CD14-positive monocyte (primary cell): Measurements from ENCODE around the gene SGMS1. TPM values are rescaled to one million over a fixed set of nuclear protein-coding genes. Genes with fewer than 3 reads are reported as not detected.
A peak's percentile ranks its signal among the peaks of the same experiment; 100 is the strongest.

Experiments used
- DNase-seq, 3 donors: peaks; one replicate each; pipeline ENCODE4 v3.0.0-alpha.2; 2011 to 2022
- H2AFZ ChIP-seq: 2 replicates; pipeline ENCODE4 v1.6.0; 2012; ENCODE audit warnings: mild to moderate bottlenecking, low read depth, low read length, inconsistent platforms; ENCODE audit not compliant: insufficient read depth, poor library complexity, severe bottlenecking
- H3K27ac ChIP-seq, 2 donors: 1 replicate in 1 of 2; 2 replicates in 1 of 2; pipeline ENCODE4 v1.5.1; 2012 to 2013; ENCODE audit warnings: low read length in 2 of 2, control low read depth in 1 of 2, inconsistent platforms in 1 of 2, low read depth in 1 of 2, mild to moderate bottlenecking in 1 of 2
- H3K27me3 ChIP-seq, 2 donors: one replicate each; pipeline versions ENCODE4 v1.6.0 to v1.6.1; 2011 to 2013; ENCODE audit warnings: low read length in 2 of 2; ENCODE audit not compliant: control insufficient read depth in 2 of 2, insufficient read depth in 2 of 2
- H3K36me3 ChIP-seq, 2 donors: replicated peaks in 1 of 2; 1 replicate in 1 of 2; 2 replicates in 1 of 2; pipeline versions ENCODE4 v1.5.1 to v1.6.1; 2012 to 2013; ENCODE audit warnings: low read length in 2 of 2, control low read depth in 1 of 2, inconsistent platforms in 1 of 2, mild to moderate bottlenecking in 1 of 2; ENCODE audit not compliant: insufficient read depth in 2 of 2, control insufficient read depth in 1 of 2
- H3K4me1 ChIP-seq, 2 donors: 1 replicate in 1 of 2; 2 replicates in 1 of 2; pipeline versions ENCODE4 v1.5.1 to v1.6.1; 2012 to 2013; ENCODE audit warnings: low read length in 2 of 2, control low read depth in 1 of 2, inconsistent platforms in 1 of 2, mild to moderate bottlenecking in 1 of 2, moderate library complexity in 1 of 2; ENCODE audit not compliant: insufficient read depth in 2 of 2, control insufficient read depth in 1 of 2
- H3K4me2 ChIP-seq: replicated peaks from 2 replicates; pipeline ENCODE3; 2012; ENCODE audit warnings: low read length, moderate library complexity, mild to moderate bottlenecking; ENCODE audit not compliant: poor library complexity, severe bottlenecking; ENCODE audit errors: extremely low read depth
- H3K4me3 ChIP-seq, 3 experiments: fragments of 200-600 bp in 1 of 3; sonication (generic) in 1 of 3; replicated peaks in 1 of 3; 1 replicate in 2 of 3; 2 replicates in 1 of 3; pipeline ENCODE4 v1.5.1; 2011 to 2013; ENCODE audit warnings: low read length in 3 of 3, mild to moderate bottlenecking in 3 of 3, control low read depth in 2 of 3, low read depth in 2 of 3, inconsistent platforms in 1 of 3, moderate library complexity in 1 of 3
- H3K79me2 ChIP-seq: 2 replicates; pipeline ENCODE4 v1.6.0; 2012; ENCODE audit warnings: mild to moderate bottlenecking, control low read depth, inconsistent platforms, low read length, moderate library complexity; ENCODE audit not compliant: insufficient read depth
- H3K9ac ChIP-seq: 2 replicates; pipeline ENCODE4 v1.6.0; 2017; ENCODE audit warnings: low read length, mild to moderate bottlenecking; ENCODE audit not compliant: insufficient read depth, poor library complexity, severe bottlenecking
- H3K9me3 ChIP-seq, 2 donors: replicated peaks in 1 of 2; 1 replicate in 1 of 2; 2 replicates in 1 of 2; pipeline versions ENCODE4 v1.5.1 to v1.6.1; 2012 to 2013; ENCODE audit warnings: low read length in 2 of 2, control low read depth in 1 of 2; ENCODE audit not compliant: control insufficient read depth in 1 of 2, insufficient read depth in 1 of 2
- H4K20me1 ChIP-seq: 2 replicates; pipeline ENCODE4 v1.6.0; 2012; ENCODE audit warnings: mild to moderate bottlenecking, low read length, control low read depth, moderate library complexity; ENCODE audit not compliant: insufficient read depth
- H3K27ac Mint-ChIP-seq, 7 donors: one replicate each; pipeline ENCODE4 v1.8.0; 2020; ENCODE audit warnings: mild to moderate bottlenecking in 7 of 7, mixed read lengths in 7 of 7, moderate library complexity in 6 of 7, inconsistent platforms in 2 of 7
- H3K27me3 Mint-ChIP-seq, 3 donors: one replicate each; pipeline ENCODE4 v1.8.0; 2021 to 2022; ENCODE audit warnings: low read depth in 3 of 3, mild to moderate bottlenecking in 3 of 3, mixed read lengths in 3 of 3, moderate library complexity in 3 of 3, inconsistent platforms in 1 of 3
- H3K36me3 Mint-ChIP-seq, 2 donors: one replicate each; pipeline ENCODE4 v1.8.0; 2020; ENCODE audit warnings: mixed read lengths in 2 of 2, inconsistent platforms in 1 of 2, mild to moderate bottlenecking in 1 of 2
- H3K4me1 Mint-ChIP-seq: one replicate; pipeline ENCODE4 v1.8.0; 2020; ENCODE audit warnings: mild to moderate bottlenecking, mixed read lengths
- H3K4me3 Mint-ChIP-seq, 2 donors: one replicate each; pipeline ENCODE4 v1.8.0; 2020; ENCODE audit warnings: mild to moderate bottlenecking in 2 of 2, mixed read lengths in 2 of 2, moderate library complexity in 1 of 2
- H3K9me3 Mint-ChIP-seq, 7 donors: one replicate each; pipeline ENCODE4 v1.8.0; 2020 to 2022; ENCODE audit warnings: mixed read lengths in 7 of 7, mild to moderate bottlenecking in 6 of 7, moderate library complexity in 6 of 7, inconsistent platforms in 2 of 7
- WGBS: methylation state at CpG from one replicate; pipeline ENCODE4 v1.1.5; 2013; ENCODE audit warnings: missing lambda C conversion rate; ENCODE audit not compliant: insufficient coverage; 5-methylcytosine and 5-hydroxymethylcytosine counted together
- intact Hi-C, 2 donors: fragments of 100-400 bp; cut with micrococcal nuclease; formaldehyde crosslinking; loops; one replicate each; pipeline versions ENCODE4 v1.15.0 to v1.15.1; 2023
- polyA plus RNA-seq, 3 donors: library from polyadenylated mRNA; depleted of rRNA in 1 of 3; unstranded in 2 of 3; stranded (reverse) in 1 of 3; fragments of 300-500 nt in 2 of 3; fragments of >200 nt in 1 of 3; fragmentation: Illumina TruSeq in 2 of 3; gene quantifications; 1 replicate in 2 of 3; 2 replicates in 1 of 3; pipeline ENCODE4 v1.2.3, GENCODE V29; 2012 to 2021
- TF ChIP-seq, protein P1 (sequence below): fragments of 200-600 bp; IDR thresholded peaks from one replicate; pipeline ENCODE4 v1.8.0; 2022; ENCODE audit warnings: antibody characterized with exemption, mild to moderate bottlenecking

The SGMS1 gene
- polyA plus RNA-seq, 3 donors = 19.5 to 20.6 (median 20.4) TPM

DNA sequence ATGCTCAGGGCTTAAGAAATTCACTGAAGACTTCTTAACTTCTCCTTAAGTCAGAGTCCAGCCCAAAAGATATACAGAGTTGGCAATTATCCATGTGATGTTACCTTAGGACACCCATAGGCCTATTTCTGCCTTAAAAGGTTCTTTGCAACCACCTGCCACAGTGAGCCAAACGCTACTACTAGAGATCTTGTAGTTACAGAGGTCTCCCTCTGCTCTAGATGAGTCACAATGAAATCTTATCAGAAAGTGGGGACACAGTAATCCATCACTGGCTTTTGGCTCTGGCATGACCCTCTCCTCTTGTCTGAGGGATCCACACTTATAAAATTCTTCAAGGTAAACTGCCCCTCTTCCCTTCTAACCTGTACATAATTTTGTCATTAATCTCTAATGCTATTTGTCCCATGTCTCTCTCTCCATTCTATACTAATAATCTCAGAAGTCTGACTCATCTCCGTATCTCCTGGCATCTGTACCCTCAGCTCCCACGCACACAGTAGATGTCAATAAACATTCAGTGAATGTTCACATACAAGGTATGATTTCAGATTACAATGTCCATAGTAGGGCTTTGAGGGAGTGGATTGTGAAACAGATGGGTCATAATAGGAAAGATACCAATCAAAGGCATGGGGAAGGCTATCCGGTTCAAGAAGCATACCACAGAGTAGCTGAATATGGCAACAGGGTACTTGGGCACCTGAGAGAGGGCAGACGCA, 112.1 kb downstream of the SGMS1 start:
- peaks cover 0 to under 1% of the 10 kb centered on the region in 2 donors for H3K36me3 ChIP-seq
- no peak overlapping the region for H3K27ac ChIP-seq
- H2AFZ ChIP-seq = no peak overlapping the region
- no peaks in the 10 kb centered on the region for H3K27me3 ChIP-seq
- H3K4me3 ChIP-seq = no peak overlapping the region
- H3K9me3 ChIP-seq = no peaks in the 10 kb centered on the region
- TF ChIP-seq, protein P1, sequence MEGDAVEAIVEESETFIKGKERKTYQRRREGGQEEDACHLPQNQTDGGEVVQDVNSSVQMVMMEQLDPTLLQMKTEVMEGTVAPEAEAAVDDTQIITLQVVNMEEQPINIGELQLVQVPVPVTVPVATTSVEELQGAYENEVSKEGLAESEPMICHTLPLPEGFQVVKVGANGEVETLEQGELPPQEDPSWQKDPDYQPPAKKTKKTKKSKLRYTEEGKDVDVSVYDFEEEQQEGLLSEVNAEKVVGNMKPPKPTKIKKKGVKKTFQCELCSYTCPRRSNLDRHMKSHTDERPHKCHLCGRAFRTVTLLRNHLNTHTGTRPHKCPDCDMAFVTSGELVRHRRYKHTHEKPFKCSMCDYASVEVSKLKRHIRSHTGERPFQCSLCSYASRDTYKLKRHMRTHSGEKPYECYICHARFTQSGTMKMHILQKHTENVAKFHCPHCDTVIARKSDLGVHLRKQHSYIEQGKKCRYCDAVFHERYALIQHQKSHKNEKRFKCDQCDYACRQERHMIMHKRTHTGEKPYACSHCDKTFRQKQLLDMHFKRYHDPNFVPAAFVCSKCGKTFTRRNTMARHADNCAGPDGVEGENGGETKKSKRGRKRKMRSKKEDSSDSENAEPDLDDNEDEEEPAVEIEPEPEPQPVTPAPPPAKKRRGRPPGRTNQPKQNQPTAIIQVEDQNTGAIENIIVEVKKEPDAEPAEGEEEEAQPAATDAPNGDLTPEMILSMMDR = no peak
- H3K9ac ChIP-seq = no peak overlapping the region
- no peak overlapping the region for H3K27ac Mint-ChIP-seq
- H3K27me3 Mint-ChIP-seq = peaks cover 0 to 1% (median 0%) of the 10 kb centered on the region in 3 donors
- 86% methylated on average over 1 of the region's 5 CpGs for WGBS
- H3K4me3 Mint-ChIP-seq = no peak overlapping the region
- H3K36me3 Mint-ChIP-seq = peaks cover 5% of the 10 kb centered on the region in 2 donors
- no peak for DNase-seq
- H3K4me2 ChIP-seq = no peak overlapping the region
- peaks cover 3% of the 10 kb centered on the region for H3K4me1 Mint-ChIP-seq
- peaks cover 5% of the 10 kb centered on the region for H4K20me1 ChIP-seq
- intact Hi-C loops = no loop called here
- no peaks in the 10 kb centered on the region for H3K9me3 Mint-ChIP-seq
- no peaks in the 10 kb centered on the region for H3K79me2 ChIP-seq
- H3K4me1 ChIP-seq = no peaks in the 10 kb centered on the region

GRCh38 chr10:50510517-50511473, 113.0 kb downstream of the SGMS1 start:
- no peak overlapping the region for H3K4me2 ChIP-seq
- Mint-ChIP-seq H3K27ac (peak overlapping the region in 2 of 7 donors; percentile 46 to 50), H3K9me3 (no peaks in the 10 kb centered on the region), H3K4me1 (peaks cover 3% of the 10 kb centered on the region), H3K4me3 (no peak overlapping the region), H3K27me3 (peaks cover 0 to 1% (median 0%) of the 10 kb centered on the region in 3 donors), H3K36me3 (peaks cover 5% of the 10 kb centered on the region in 2 donors)
- no peak overlapping the region for H3K4me3 ChIP-seq
- H3K27me3 ChIP-seq = no peaks in the 10 kb centered on the region
- intact Hi-C loops = no loop called here
- H3K9ac ChIP-seq = no peak overlapping the region
- TF ChIP-seq, protein P1 = no peak
- no CpG with 5 or more reads among the region's 3 CpGs for WGBS
- no peaks in the 10 kb centered on the region for H3K4me1 ChIP-seq
- H3K36me3 ChIP-seq = no peaks in the 10 kb centered on the region
- no peaks in the 10 kb centered on the region for H3K79me2 ChIP-seq
- DNase-seq = no peak
- H4K20me1 ChIP-seq = peaks cover 5% of the 10 kb centered on the region
- H3K9me3 ChIP-seq = no peaks in the 10 kb centered on the region
- H3K27ac ChIP-seq = no peak overlapping the region
- no peak overlapping the region for H2AFZ ChIP-seq
